22Rv1 (cell line): Measurements from ENCODE around the gene SP100.
"Not testable (repeated sequence)": the region's sequence is repeated elsewhere in the genome, so short reads cannot be mapped to it uniquely, and the experiment has no call there.

Source experiments
- ZFX ChIP-seq: fragments of 450-650 bp; IDR thresholded peaks from 2 replicates; pipeline ENCODE4 v1.6.1; 2017; ENCODE audit warnings: antibody characterized with exemption, borderline replicate concordance
- TF ChIP-seq, protein P1 (sequence below): fragments of 450-650 bp; IDR thresholded peaks from 2 replicates; pipeline ENCODE4 v1.5.1; 2017; ENCODE audit warnings: mild to moderate bottlenecking

DNA sequence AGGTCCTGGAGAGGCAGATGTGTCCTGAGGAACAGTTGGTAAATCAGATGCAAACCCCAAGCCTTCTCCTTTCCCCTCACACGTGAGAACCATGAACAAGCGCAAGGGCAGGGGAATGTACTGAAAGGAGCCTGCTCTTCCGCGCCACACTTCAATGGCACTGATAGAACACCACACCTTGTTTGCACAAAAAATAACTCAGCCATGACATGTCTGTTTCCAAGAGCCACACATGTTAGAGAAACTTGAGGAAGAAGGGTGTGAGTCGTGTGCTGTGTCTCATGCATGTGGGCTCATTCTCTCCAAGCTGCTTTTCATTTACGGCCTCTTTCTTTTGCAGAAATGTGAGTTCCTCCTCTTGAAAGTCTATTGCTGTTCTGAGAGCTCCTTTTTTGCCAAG, 15.0 kb upstream of the SP100 start:
- TF ChIP-seq, protein P1, sequence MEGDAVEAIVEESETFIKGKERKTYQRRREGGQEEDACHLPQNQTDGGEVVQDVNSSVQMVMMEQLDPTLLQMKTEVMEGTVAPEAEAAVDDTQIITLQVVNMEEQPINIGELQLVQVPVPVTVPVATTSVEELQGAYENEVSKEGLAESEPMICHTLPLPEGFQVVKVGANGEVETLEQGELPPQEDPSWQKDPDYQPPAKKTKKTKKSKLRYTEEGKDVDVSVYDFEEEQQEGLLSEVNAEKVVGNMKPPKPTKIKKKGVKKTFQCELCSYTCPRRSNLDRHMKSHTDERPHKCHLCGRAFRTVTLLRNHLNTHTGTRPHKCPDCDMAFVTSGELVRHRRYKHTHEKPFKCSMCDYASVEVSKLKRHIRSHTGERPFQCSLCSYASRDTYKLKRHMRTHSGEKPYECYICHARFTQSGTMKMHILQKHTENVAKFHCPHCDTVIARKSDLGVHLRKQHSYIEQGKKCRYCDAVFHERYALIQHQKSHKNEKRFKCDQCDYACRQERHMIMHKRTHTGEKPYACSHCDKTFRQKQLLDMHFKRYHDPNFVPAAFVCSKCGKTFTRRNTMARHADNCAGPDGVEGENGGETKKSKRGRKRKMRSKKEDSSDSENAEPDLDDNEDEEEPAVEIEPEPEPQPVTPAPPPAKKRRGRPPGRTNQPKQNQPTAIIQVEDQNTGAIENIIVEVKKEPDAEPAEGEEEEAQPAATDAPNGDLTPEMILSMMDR: not testable (repeated sequence)
- not testable (repeated sequence) for TF ChIP-seq ZFX
